Type B pancreatic cell (in vitro differentiated cells): ENCODE results near the gene SCN9A. TPM values are rescaled to one million over a fixed set of nuclear protein-coding genes. Genes with fewer than 3 reads are reported as not detected.
"Not testable (repeated sequence)": the region's sequence is repeated elsewhere in the genome, so short reads cannot be mapped to it uniquely, and the experiment has no call there.

Experiments
- DNase-seq: peaks from one replicate; pipeline ENCODE4 v3.0.0; 2021; ENCODE audit warnings: mixed read lengths; ENCODE audit not compliant: unreplicated experiment; ENCODE audit errors: extremely low spot score
- H3K27ac Mint-ChIP-seq: 2 replicates; pipeline ENCODE4 v1.8.0; 2021; ENCODE audit warnings: mild to moderate bottlenecking, mixed read lengths
- H3K27me3 Mint-ChIP-seq: 2 replicates; pipeline ENCODE4 v1.8.0; 2021; ENCODE audit warnings: mixed read lengths
- H3K36me3 Mint-ChIP-seq: 2 replicates; pipeline ENCODE4 v1.8.0; 2021; ENCODE audit warnings: mixed read lengths
- H3K4me1 Mint-ChIP-seq: one replicate; pipeline ENCODE4 v1.8.0; 2021; ENCODE audit warnings: mixed read lengths; ENCODE audit not compliant: unreplicated experiment
- H3K4me3 Mint-ChIP-seq: 2 replicates; pipeline ENCODE4 v1.8.0; 2021; ENCODE audit warnings: mild to moderate bottlenecking, mixed read lengths
- H3K9me3 Mint-ChIP-seq: 2 replicates; pipeline ENCODE4 v1.8.0; 2021; ENCODE audit warnings: mixed read lengths
- CTCF ChIP-seq: fragments of 200-600 bp; sonication (generic); conservative IDR thresholded peaks from 2 replicates; pipeline ENCODE4 v1.5.0; 2021; ENCODE audit warnings: antibody characterized with exemption, mild to moderate bottlenecking
- total RNA-seq: library from RNA; stranded (reverse); gene quantifications from 2 replicates; pipeline ENCODE4 v1.2.1, GENCODE V29; 2021; ENCODE audit warnings: low replicate concordance

Gene SCN9A
- total RNA-seq, 1 donor from 2014 or later = 6.2 TPM

DNA sequence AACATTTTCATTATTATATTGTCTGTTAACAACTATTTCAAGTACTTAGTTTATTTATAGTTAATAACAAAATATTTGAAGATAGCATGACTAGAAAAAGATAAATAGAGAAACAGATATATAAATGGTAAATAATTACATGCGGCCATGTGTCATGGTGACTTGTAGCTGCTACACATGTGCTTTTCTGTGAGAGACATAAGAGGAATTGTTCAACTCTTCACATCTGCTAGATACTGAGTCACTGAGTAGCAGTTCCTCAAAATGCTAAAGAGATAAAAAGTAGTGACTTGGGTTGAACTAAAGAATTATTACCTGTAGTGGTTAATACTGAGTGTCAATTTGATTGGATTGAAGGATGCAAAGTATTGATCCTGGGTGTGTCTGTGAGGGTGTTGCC lies 37.5 kb upstream of the SCN9A start:
- no peaks in the 10 kb centered on the region for H3K9me3 Mint-ChIP-seq
- no peak overlapping the region for H3K4me3 Mint-ChIP-seq
- H3K27ac Mint-ChIP-seq = no peak overlapping the region
- no peak for TF ChIP-seq CTCF
- no peaks in the 10 kb centered on the region for H3K4me1 Mint-ChIP-seq
- no peak for DNase-seq
- H3K36me3 Mint-ChIP-seq = no peaks in the 10 kb centered on the region
- H3K27me3 Mint-ChIP-seq = no peaks in the 10 kb centered on the region

GRCh38 chr2:166411473-166412230 lies 35.9 kb upstream of the SCN9A start:
- no peak for DNase-seq
- no peak overlapping the region for H3K27ac Mint-ChIP-seq
- H3K4me3 Mint-ChIP-seq = no peak overlapping the region
- H3K9me3 Mint-ChIP-seq = no peaks in the 10 kb centered on the region
- H3K36me3 Mint-ChIP-seq = no peaks in the 10 kb centered on the region
- no peak for TF ChIP-seq CTCF
- no peaks in the 10 kb centered on the region for H3K4me1 Mint-ChIP-seq
- H3K27me3 Mint-ChIP-seq = no peaks in the 10 kb centered on the region

DNA sequence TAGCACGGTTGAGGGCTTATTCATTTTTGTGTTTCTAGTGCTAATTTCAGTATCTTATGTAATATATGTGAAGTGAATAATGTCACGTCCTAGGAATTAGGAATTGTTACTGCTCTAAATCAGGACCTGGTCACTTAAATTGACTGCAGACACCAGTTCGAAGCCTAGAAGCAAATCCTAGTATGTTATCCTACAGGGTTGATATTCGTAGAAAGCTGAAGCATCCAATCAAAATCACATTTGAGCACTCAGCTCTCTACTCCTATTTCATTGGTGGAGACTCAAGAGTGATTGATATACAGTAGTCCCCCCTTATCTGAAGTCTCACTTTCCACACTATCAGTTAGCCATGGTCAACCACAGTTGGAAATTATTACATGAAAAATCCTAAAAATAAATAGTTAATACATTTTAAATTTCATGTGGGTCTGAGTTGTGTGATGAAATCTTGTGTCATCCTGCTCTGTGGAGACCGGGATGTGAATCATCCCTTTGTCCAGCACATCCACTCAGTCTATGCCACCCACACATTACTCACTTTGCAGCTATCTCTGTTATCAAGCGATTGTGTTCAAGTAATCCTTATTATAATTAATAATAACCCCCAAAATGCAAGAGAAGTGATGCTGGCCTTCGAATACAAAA lies 35.2 kb upstream of the SCN9A start:
- H3K9me3 Mint-ChIP-seq = no peaks in the 10 kb centered on the region
- no peak overlapping the region for H3K27ac Mint-ChIP-seq
- DNase-seq = no peak
- no peaks in the 10 kb centered on the region for H3K27me3 Mint-ChIP-seq
- H3K4me3 Mint-ChIP-seq = no peak overlapping the region
- no peaks in the 10 kb centered on the region for H3K4me1 Mint-ChIP-seq
- no peak for TF ChIP-seq CTCF
- no peaks in the 10 kb centered on the region for H3K36me3 Mint-ChIP-seq

- H3K27ac Mint-ChIP-seq, H3K36me3 Mint-ChIP-seq, H3K4me3 Mint-ChIP-seq, H3K4me1 Mint-ChIP-seq, H3K9me3 Mint-ChIP-seq, H3K27me3 Mint-ChIP-seq, DNase-seq: not testable (repeated sequence)
These were observed 32.0 kb upstream of the SCN9A start for GRCh38 chr2:166407746-166408145.

- Mint-ChIP-seq H3K36me3 (no peaks in the 10 kb centered on the region), H3K27ac (no peak overlapping the region), H3K4me1 (no peaks in the 10 kb centered on the region), H3K4me3 (no peak overlapping the region), H3K9me3 (no peaks in the 10 kb centered on the region), H3K27me3 (no peaks in the 10 kb centered on the region)
- no peak for DNase-seq
- TF ChIP-seq CTCF = no peak
These were observed 30.6 kb upstream of the SCN9A start for GRCh38 chr2:166406374-166406773.

- H3K9me3 Mint-ChIP-seq = no peaks in the 10 kb centered on the region
- no peaks in the 10 kb centered on the region for H3K4me1 Mint-ChIP-seq
- no peak overlapping the region for H3K4me3 Mint-ChIP-seq
- no peak for DNase-seq
- H3K27ac Mint-ChIP-seq = no peak overlapping the region
- no peaks in the 10 kb centered on the region for H3K27me3 Mint-ChIP-seq
- H3K36me3 Mint-ChIP-seq = no peaks in the 10 kb centered on the region
- no peak for TF ChIP-seq CTCF
These were observed 29.8 kb upstream of the SCN9A start for GRCh38 chr2:166405569-166405926.
